HL-60 (cell line): ENCODE measurements around the gene FRMD3.

Experiments used
- DNase-seq, 2 experiments: peaks; one replicate each; pipeline ENCODE4 v3.0.0-alpha.2; 2010 to 2020; ENCODE audit warnings: low read depth in 1 of 2, low spot score in 1 of 2
- H3K27ac ChIP-seq: fragments of 250-450 bp; sonication (Bioruptor Pico); replicated peaks from 2 replicates; pipeline ENCODE4 v1.5.1; 2020; ENCODE audit warnings: mild to moderate bottlenecking, moderate library complexity
- H3K27me3 ChIP-seq: fragments of 250-450 bp; sonication (Bioruptor Pico); 2 replicates; pipeline ENCODE4 v1.5.1; 2021; ENCODE audit warnings: mild to moderate bottlenecking, moderate library complexity; ENCODE audit not compliant: insufficient read depth, poor library complexity, severe bottlenecking
- H3K4me3 ChIP-seq: replicated peaks from 2 replicates; pipeline ENCODE4 v1.5.1; 2011; ENCODE audit warnings: mild to moderate bottlenecking, control low read depth, low read length; ENCODE audit not compliant: insufficient read depth
- GABPA ChIP-seq: IDR thresholded peaks from 2 replicates; pipeline ENCODE4 v1.6.1; 2012; ENCODE audit warnings: low read depth
- POLR2AphosphoS5 ChIP-seq: IDR thresholded peaks from 2 replicates; pipeline ENCODE4 v1.6.1; 2012; ENCODE audit warnings: low read depth
- REST ChIP-seq: IDR thresholded peaks from 2 replicates; pipeline ENCODE4 v1.6.1; 2012; ENCODE audit warnings: low read depth; ENCODE audit not compliant: insufficient replicate concordance
- SPI1 ChIP-seq: IDR thresholded peaks from 2 replicates; pipeline ENCODE4 v1.6.1; 2012; ENCODE audit warnings: low read depth, mild to moderate bottlenecking, borderline replicate concordance
- TF ChIP-seq, protein P1 (sequence below): IDR thresholded peaks from one replicate; pipeline ENCODE4 v1.5.1; 2011; ENCODE audit warnings: low read length, control low read depth, inconsistent platforms; ENCODE audit not compliant: insufficient read depth

The FRMD3 gene

DNA sequence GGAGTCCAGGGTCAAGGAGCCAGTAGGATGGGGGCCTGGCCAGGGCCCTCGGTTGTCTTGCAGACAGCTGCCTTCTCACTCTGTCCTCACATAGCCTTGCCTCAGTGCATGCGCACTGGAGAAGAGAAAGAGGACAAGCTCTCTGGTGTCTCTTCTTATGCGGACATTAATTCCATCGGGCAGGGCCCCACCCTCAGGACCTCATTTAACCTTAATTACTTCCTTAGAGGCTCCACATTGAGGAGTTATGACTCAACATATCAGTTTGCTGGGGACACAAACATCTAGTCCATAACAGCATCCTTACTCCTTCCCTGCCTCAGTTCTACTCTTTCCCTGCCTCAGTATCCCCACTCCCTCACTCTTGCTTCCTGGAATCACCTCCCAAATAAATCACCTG, 78.4 kb downstream of the FRMD3 start:
- no peaks in the 10 kb centered on the region for H3K27me3 ChIP-seq
- TF ChIP-seq POLR2AphosphoS5 (no peak), GABPA (no peak), SPI1 (no peak), REST (no peak)
- TF ChIP-seq, protein P1, sequence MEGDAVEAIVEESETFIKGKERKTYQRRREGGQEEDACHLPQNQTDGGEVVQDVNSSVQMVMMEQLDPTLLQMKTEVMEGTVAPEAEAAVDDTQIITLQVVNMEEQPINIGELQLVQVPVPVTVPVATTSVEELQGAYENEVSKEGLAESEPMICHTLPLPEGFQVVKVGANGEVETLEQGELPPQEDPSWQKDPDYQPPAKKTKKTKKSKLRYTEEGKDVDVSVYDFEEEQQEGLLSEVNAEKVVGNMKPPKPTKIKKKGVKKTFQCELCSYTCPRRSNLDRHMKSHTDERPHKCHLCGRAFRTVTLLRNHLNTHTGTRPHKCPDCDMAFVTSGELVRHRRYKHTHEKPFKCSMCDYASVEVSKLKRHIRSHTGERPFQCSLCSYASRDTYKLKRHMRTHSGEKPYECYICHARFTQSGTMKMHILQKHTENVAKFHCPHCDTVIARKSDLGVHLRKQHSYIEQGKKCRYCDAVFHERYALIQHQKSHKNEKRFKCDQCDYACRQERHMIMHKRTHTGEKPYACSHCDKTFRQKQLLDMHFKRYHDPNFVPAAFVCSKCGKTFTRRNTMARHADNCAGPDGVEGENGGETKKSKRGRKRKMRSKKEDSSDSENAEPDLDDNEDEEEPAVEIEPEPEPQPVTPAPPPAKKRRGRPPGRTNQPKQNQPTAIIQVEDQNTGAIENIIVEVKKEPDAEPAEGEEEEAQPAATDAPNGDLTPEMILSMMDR, result no peak
- no peak for DNase-seq
- H3K27ac ChIP-seq, result no peak overlapping the region
- no peak overlapping the region for H3K4me3 ChIP-seq

DNA sequence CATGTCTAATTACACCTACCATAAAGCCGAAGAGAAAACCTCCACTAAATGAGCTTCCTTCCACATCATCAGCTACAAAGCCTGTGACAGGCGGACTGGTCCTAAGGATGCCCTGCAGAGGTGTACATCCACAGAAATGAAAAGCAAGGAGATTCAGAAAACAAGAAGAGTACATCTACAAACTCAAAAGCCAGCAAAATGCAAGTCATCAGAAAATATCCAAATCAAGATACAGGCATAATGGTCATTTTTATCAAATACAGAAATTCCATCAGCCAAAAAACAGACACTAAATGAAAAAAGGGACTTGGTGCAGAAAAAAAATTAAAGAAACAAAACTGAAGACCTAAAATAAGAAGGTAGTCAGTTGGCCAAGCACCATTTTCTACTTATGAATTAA, 79.7 kb downstream of the FRMD3 start:
- no peak for DNase-seq
- no peak for TF ChIP-seq POLR2AphosphoS5
- TF ChIP-seq SPI1, result no peak
- TF ChIP-seq, protein P1, result no peak
- TF ChIP-seq REST, result no peak
- Histone ChIP-seq H3K4me3 (no peak overlapping the region), H3K27ac (no peak overlapping the region), H3K27me3 (no peaks in the 10 kb centered on the region)

- H3K27ac ChIP-seq, result no peak overlapping the region
- no peaks in the 10 kb centered on the region for H3K27me3 ChIP-seq
- TF ChIP-seq REST (no peak), POLR2AphosphoS5 (no peak), GABPA (no peak), SPI1 (no peak)
- TF ChIP-seq, protein P1, result no peak
- no peak for DNase-seq
- H3K4me3 ChIP-seq, result no peak overlapping the region
Observed at GRCh38 chr9:83457005-83457404, 81.2 kb downstream of the FRMD3 start.
